GM12892 (cell line): ENCODE measurements around the gene CHST11.

Experiments
- POLR2A ChIP-seq: IDR thresholded peaks from 2 replicates; pipeline ENCODE4 v1.6.1; 2011; ENCODE audit warnings: low read depth, low read length, control low read depth
- POLR2AphosphoS5 ChIP-seq: IDR thresholded peaks from 2 replicates; pipeline ENCODE4 v1.6.1; 2011; ENCODE audit warnings: low read depth, low read length, control low read depth

- no peak for TF ChIP-seq POLR2AphosphoS5
- no peak for TF ChIP-seq POLR2A
Observed at GRCh38 chr12:104710940-104711689, 254.4 kb downstream of the CHST11 start.
